Measurements from ENCODE around the gene CTF1. TPM values are rescaled to one million over a fixed set of nuclear protein-coding genes. Genes with fewer than 3 reads are reported as not detected.
"Not testable (repeated sequence)": the region's sequence is repeated elsewhere in the genome, so short reads cannot be mapped to it uniquely, and the experiment has no call there.

The CTF1 gene
- polyA plus RNA-seq, 1 experiment, result 22.2 TPM

GRCh38 chr16:30931068-30931650 lies 34.7 kb downstream of the CTF1 start:
- peaks cover 33% of the 10 kb centered on the region for H3K36me3 ChIP-seq (ENCODE audit: control insufficient read depth, insufficient read depth, low read length)
- H3K27me3 ChIP-seq (ENCODE audit: control insufficient read depth, insufficient read depth, low read length), result no peaks in the 10 kb centered on the region
- CTCF ChIA-PET, result interaction anchor here (2.2 to 6.6 kb wide), 2 partner anchors 10 kb away, joined by 9 to 40 read pairs; no protein-coding TSS in a partner anchor
- no peak overlapping the region for H3K4me3 ChIP-seq (ENCODE audit: low read depth, low read length)
- DNase-seq (ENCODE audit: low read depth), result no peak
- POLR2A ChIA-PET, result no interaction called here
- TF ChIP-seq CTCF (IDR thresholded peaks at IDR 0.05; ENCODE audit: insufficient read depth, low read depth, low read length), result no peak

GRCh38 chr16:30934827-30935557 lies 38.6 kb downstream of the CTF1 start:
- DNase-seq (ENCODE audit: low read depth), result no peak
- CTCF ChIA-PET, result interaction anchor here (1.2 to 2.0 kb wide), 7 partner anchors 10 to 526 kb away, joined by 3 to 16 read pairs (median 4); partner anchors contain the start of genes ZNF646 and ZNF668
- H3K27me3 ChIP-seq (ENCODE audit: control insufficient read depth, insufficient read depth, low read length), result no peaks in the 10 kb centered on the region
- H3K36me3 ChIP-seq (ENCODE audit: control insufficient read depth, insufficient read depth, low read length), result peaks cover 23% of the 10 kb centered on the region
- no peak overlapping the region for H3K4me3 ChIP-seq (ENCODE audit: low read depth, low read length)
- peak; percentile 58 for TF ChIP-seq CTCF (IDR thresholded peaks at IDR 0.05; ENCODE audit: insufficient read depth, low read depth, low read length)
- POLR2A ChIA-PET, result no interaction called here

DNA sequence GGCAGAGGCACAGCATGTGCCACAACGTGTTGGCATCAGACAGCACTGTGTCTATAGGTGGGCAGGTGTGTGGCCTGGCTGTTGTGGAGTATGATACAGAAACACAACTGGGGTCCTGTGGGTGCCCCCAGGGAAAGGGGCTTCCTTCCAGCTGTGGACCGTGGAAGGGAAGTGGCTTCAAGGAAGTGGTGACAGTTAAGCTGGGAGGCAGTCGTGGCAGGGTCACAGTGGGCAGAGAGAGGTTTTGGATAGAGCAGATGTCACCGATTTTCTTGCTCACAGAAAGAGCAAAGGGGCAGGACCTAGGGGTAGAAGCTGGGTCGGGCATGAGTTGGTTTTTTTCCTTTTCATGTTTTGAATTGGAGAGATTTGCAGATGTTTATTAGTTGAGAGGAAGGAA lies 41.3 kb downstream of the CTF1 start:
- POLR2A ChIA-PET, result no interaction called here
- Histone ChIP-seq H3K4me3 (ENCODE audit: low read depth, low read length) (no peak overlapping the region), H3K36me3 (ENCODE audit: control insufficient read depth, insufficient read depth, low read length) (peaks cover 18% of the 10 kb centered on the region), H3K27me3 (ENCODE audit: control insufficient read depth, insufficient read depth, low read length) (no peaks in the 10 kb centered on the region)
- CTCF ChIA-PET, result interaction anchor here (1.9 kb wide), 1 partner anchor 11 kb away, joined by 6 read pairs; no protein-coding TSS in a partner anchor
- DNase-seq (ENCODE audit: low read depth), result no peak
- TF ChIP-seq CTCF (IDR thresholded peaks at IDR 0.05; ENCODE audit: insufficient read depth, low read depth, low read length), result no peak

DNA sequence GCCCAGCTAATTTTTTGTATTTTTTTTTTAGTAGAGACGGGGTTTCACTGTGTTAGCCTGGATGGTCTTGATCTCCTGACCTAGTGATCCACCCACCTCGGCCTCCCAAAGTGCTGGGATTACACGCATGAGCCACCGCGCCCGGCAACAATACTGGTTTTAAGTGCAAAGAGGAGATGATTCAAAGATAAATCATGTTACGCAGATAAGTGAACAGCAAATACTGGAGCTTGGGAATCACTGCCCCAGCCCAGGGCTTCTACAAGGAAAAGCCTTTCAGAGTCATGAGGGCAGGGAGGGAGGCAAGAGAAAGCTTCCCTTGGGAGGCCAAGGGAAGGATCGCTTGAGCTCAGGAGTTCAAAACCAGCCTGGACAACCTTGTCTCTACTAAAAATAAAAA lies 43.2 kb downstream of the CTF1 start:
- H3K4me3 ChIP-seq (ENCODE audit: low read depth, low read length); DNase-seq (ENCODE audit: low read depth); POLR2A ChIA-PET; H3K27me3 ChIP-seq (ENCODE audit: control insufficient read depth, insufficient read depth, low read length): not testable (repeated sequence)
- CTCF ChIA-PET, result interaction anchor here (0.9 to 7.1 kb wide), 5 partner anchors 12 to 101 kb away, joined by 3 to 40 read pairs (median 27); no protein-coding TSS in a partner anchor
- peaks cover 23% of the 10 kb centered on the region for H3K36me3 ChIP-seq (ENCODE audit: control insufficient read depth, insufficient read depth, low read length)

- peak; percentile 96 for TF ChIP-seq CTCF (IDR thresholded peaks at IDR 0.05; ENCODE audit: insufficient read depth, low read depth, low read length)
- H3K36me3 ChIP-seq (ENCODE audit: control insufficient read depth, insufficient read depth, low read length), result peaks cover 23% of the 10 kb centered on the region
- no peak for DNase-seq (ENCODE audit: low read depth)
- no peaks in the 10 kb centered on the region for H3K27me3 ChIP-seq (ENCODE audit: control insufficient read depth, insufficient read depth, low read length)
- CTCF ChIA-PET, result interaction anchor here (0.6 to 7.1 kb wide), 23 partner anchors 9 to 926 kb away, joined by 3 to 40 read pairs (median 4); partner anchors contain the start of genes HSD3B7, VKORC1 and ZNF843
- no peak overlapping the region for H3K4me3 ChIP-seq (ENCODE audit: low read depth, low read length)
- POLR2A ChIA-PET, result interaction anchor here (0.6 kb wide), 1 partner anchor 531 kb away, joined by 3 read pairs; no protein-coding TSS in a partner anchor
Measured at GRCh38 chr16:30941600-30942425, 45.4 kb downstream of the CTF1 start.
